Sigmoid colon (tissue), 7 donors: ENCODE results near the gene NOP14. TPM values are rescaled to one million over a fixed set of nuclear protein-coding genes. Genes with fewer than 3 reads are reported as not detected.
"Not testable (repeated sequence)": the region's sequence is repeated elsewhere in the genome, so short reads cannot be mapped to it uniquely, and the experiment has no call there.

Experiments used
- DNase-seq: peaks from one replicate; pipeline ENCODE4 v3.0.0-alpha.2; 2019
- H3K27ac ChIP-seq, 4 donors: fragments of 200-600 bp; sonication (generic); one replicate each; pipeline ENCODE4 v1.5.1; 2016 to 2019; ENCODE audit warnings: mild to moderate bottlenecking in 1 of 4
- H3K27me3 ChIP-seq, 3 donors: fragments of 200-600 bp; sonication (generic); one replicate each; pipeline ENCODE4 v1.5.1; 2019; ENCODE audit warnings: mild to moderate bottlenecking in 1 of 3
- H3K36me3 ChIP-seq, 4 donors: fragments of 200-600 bp; sonication (generic); one replicate each; pipeline ENCODE4 v1.5.1; 2016 to 2019
- H3K4me1 ChIP-seq, 4 donors: fragments of 200-600 bp; sonication (generic); one replicate each; pipeline ENCODE4 v1.5.1; 2017 to 2019
- H3K4me3 ChIP-seq, 4 donors: fragments of 200-600 bp; sonication (generic); one replicate each; pipeline ENCODE4 v1.5.1; 2017 to 2019; ENCODE audit warnings: mild to moderate bottlenecking in 2 of 4, moderate library complexity in 1 of 4
- H3K9me3 ChIP-seq, 4 donors: fragments of 200-600 bp in 3 of 4; sonication (generic) in 3 of 4; one replicate each; pipeline versions ENCODE4 v1.5.1 to v1.6.1; 2013 to 2019
- CTCF ChIP-seq, 4 experiments: fragments of 450-650 bp in 3 of 4; fragments of 200-600 bp in 1 of 4; IDR thresholded peaks; one replicate each; pipeline ENCODE4 v1.5.1; 2016 to 2019; ENCODE audit warnings: antibody characterized with exemption in 4 of 4, mild to moderate bottlenecking in 3 of 4, moderate library complexity in 2 of 4
- EP300 ChIP-seq, 4 donors: sonication (generic); formaldehyde crosslinking; IDR thresholded peaks; one replicate each; pipeline ENCODE4 v1.6.1; 2017; ENCODE audit warnings: antibody characterized with exemption in 4 of 4
- POLR2A ChIP-seq, 2 donors: fragments of 450-650 bp; IDR thresholded peaks; one replicate each; pipeline ENCODE4 v1.6.1; 2016; ENCODE audit warnings: antibody characterized with exemption in 2 of 2, mild to moderate bottlenecking in 2 of 2, moderate library complexity in 2 of 2
- POLR2AphosphoS5 ChIP-seq, 4 donors: sonication (generic); formaldehyde crosslinking; IDR thresholded peaks; one replicate each; pipeline ENCODE4 v1.6.1; 2017; ENCODE audit warnings: antibody characterized with exemption in 4 of 4
- WGBS, 2 donors: extraction: QIAGEN DNeasy Blood & Tissue Kit; methylation state at CpG; one replicate each; pipeline ENCODE4 v1.1.7; 2013; 5-methylcytosine and 5-hydroxymethylcytosine counted together
- intact Hi-C: fragments of 100-400 bp; cut with DNase I; formaldehyde crosslinking; loops from one replicate; pipeline ENCODE4 v1.15.1; 2023
- polyA plus RNA-seq, 3 donors: library from polyadenylated mRNA; stranded (reverse); fragments of 200-250 nt; gene quantifications; one replicate each; pipeline ENCODE4 v1.2.3, GENCODE V29; 2013
- total RNA-seq, 4 donors: library from RNA; depleted of rRNA; stranded (reverse); fragments of >200 nt; gene quantifications; one replicate each; pipeline ENCODE4 v1.1.0, GENCODE V29; 2016
- donor health status: healthy with polysubstance abuse.
- donor health status: Bipolar disorder and iron deficiency.
- donor health status: healthy.

The NOP14 gene
- total and polyA plus RNA-seq, 7 donors, result 10.4 to 26.0 (median 13.9) TPM

DNA sequence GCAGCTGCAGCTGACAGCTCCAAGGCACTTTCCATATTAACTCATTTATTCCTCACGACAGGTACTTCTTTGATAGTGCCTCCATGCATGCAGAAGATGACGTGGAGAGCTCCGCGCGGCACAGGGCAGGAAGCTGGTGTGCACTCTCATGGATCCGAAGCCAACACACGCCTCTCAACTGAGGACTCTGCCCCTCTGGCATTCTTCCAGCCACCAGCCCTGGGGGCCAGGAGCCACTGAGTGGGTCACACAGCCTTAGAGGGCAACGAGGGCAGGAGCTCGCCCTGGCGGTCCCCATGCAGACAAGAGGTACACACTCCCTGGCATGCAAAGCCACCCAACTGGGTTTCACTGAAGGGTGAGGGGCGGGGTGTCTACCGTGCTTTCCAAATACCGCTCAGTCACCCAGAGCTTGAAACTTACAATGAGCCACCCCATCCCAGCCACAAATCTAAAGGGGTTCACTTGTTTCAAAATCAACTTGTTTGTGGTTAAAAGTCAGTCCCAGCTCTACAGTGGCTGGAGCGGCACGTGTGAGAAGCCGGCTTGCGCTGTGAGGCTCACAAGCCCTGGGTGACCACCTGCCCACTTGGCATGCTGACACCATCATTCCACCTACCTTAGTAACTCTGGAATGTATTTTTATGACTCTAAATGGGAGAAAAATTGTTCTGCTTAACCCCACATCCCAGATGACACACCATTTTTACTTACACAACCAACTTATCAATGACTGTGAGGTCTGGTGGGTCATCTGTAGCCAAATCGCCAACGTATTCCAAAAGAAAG lies 16.2 kb downstream of the NOP14 start:
- Histone ChIP-seq H3K36me3 (peaks cover 51 to 100% (median 66%) of the 10 kb centered on the region in 4 donors), H3K27me3 (no peaks in the 10 kb centered on the region), H3K4me3 (no peak overlapping the region), H3K9me3 (no peaks in the 10 kb centered on the region), H3K27ac (no peak overlapping the region), H3K4me1 (no peaks in the 10 kb centered on the region)
- 84 to 94% methylated on average over 19 of the region's 19 CpGs for WGBS, 2 donors
- peak; percentile 64 for DNase-seq
- intact Hi-C loops, result no loop called here
- TF ChIP-seq POLR2AphosphoS5 (IDR thresholded peaks at IDR 0.05), result no peak
- no peak for TF ChIP-seq EP300 (IDR thresholded peaks at IDR 0.05)
- TF ChIP-seq CTCF (IDR thresholded peaks at IDR 0.05), result no peak
- no peak for TF ChIP-seq POLR2A (IDR thresholded peaks at IDR 0.05)

DNA sequence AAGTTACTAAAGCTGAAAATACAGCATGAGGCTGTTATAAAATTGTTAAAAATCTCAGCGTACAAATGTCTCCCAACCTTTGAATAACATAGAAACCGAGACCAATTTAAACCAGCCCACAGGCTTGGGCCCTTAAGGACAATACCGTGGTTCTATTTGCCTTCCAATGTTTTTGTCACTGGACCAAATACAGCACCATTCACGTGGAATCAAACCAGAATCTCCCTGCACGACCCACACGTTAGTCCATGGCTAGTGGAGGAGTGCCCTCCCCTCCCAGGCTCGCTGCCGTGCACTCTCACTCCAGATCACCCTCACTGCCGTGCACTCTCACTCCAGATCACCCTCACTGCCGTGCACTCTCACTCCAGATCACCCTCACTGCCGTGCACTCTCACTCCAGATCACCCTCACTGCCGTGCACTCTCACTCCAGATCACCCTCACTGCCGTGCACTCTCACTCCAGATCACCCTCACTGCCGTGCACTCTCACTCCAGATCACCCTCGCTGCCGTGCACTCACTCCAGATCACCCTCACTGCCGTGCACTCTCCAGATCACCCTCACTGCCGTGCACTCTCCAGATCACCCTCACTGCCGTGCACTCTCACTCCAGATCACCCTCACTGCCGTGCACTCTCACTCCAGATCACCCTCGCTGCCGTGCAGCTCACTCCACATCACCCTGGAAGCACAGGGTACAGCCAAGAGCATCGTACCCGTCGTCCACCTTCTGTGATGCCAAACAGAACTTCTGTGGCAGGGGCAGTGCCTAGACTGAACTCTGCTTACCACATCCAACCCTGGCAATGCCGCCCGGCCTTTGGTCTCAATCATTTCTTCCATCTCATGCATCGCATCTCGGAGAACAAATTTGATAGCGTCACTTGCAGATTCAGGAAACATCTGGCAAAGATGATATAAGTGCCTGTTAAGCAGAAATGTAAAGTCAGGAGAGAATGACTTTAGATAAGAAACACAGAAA lies 17.3 kb downstream of the NOP14 start:
- H3K27me3 ChIP-seq, H3K9me3 ChIP-seq, H3K4me1 ChIP-seq, intact Hi-C loops, H3K27ac ChIP-seq, H3K4me3 ChIP-seq: not testable (repeated sequence)
- peak; percentile 57 for DNase-seq
- H3K36me3 ChIP-seq, result peaks cover 42 to 100% (median 64%) of the 10 kb centered on the region in 4 donors
- 94% methylated on average over 28 of the region's 30 CpGs for WGBS, 2 donors

DNA sequence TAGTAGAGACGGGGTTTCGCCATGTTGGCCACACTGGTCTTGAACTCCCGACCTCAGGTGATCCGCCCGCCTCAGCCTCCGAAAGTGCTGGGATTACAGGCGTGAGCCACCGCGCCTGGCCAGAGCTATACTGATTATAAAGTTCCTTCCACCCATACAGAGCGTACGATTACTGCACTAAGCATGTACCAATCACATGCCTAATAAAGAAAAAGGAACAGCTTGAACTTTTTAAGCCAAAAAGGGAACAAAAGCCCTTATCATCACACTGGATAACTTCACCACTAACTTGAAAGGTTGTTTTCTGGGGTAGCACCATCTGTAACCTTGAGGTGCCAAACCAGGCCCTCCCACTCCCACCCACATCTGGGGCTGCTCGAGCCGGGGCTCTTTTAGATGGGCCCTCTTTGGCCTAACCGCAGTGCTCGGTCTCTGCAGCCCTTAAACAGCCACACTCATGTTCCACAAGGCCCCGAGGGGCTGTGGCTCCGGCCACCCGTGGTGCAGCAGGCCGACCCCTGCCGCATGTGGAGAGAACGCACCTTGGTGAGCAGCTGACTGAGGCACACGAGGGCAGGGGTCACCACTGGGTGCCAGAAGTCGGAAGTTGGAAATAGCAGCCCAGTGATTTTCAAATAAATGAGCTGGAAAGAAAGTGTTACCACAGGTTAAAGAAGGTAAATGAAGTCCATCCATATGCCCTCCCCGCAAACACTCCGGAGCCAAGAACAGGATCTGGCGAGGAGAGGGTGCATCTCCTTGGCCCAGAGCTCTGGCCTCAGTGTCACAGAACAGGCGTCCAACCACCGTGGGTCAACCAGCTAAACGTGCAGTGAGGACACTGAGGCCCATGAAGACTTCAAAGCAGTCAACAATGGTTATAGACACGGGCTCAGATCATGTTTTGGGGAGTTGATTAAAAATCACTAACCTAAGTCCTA lies 18.4 kb downstream of the NOP14 start:
- WGBS, 2 donors, result 90 to 92% methylated on average over 30 of the region's 30 CpGs
- peak; percentile 52 for DNase-seq
- no peaks in the 10 kb centered on the region for H3K9me3 ChIP-seq
- H3K27me3 ChIP-seq, result no peaks in the 10 kb centered on the region
- no peak for TF ChIP-seq EP300 (IDR thresholded peaks at IDR 0.05)
- no peak for TF ChIP-seq CTCF (IDR thresholded peaks at IDR 0.05)
- TF ChIP-seq POLR2A (IDR thresholded peaks at IDR 0.05), result no peak
- no peak for TF ChIP-seq POLR2AphosphoS5 (IDR thresholded peaks at IDR 0.05)
- H3K4me3 ChIP-seq, result no peak overlapping the region
- peaks cover 39 to 100% (median 67%) of the 10 kb centered on the region in 4 donors for H3K36me3 ChIP-seq
- H3K27ac ChIP-seq, result no peak overlapping the region
- intact Hi-C loops, result no loop called here
- H3K4me1 ChIP-seq, result no peaks in the 10 kb centered on the region

DNA sequence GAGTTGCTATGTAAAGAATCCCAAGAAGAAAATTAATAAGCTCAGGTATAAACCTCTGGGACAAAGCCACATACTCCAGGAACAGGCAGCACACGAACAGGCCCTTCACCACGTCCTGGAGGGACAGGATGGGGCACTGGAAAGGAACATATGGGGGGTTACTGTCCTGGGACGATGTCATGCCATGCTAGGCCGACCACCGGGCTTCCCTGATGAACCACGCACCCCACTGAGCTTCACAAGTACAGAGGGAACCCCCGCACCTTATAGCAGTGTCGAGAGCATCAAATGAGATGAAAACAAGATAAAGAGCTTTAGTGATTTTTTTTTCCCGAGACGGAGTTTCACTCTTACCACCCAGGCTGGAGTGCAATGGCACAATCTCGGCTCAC lies 19.1 kb downstream of the NOP14 start:
- Histone ChIP-seq H3K4me3 (no peak overlapping the region), H3K4me1 (no peaks in the 10 kb centered on the region), H3K27ac (no peak overlapping the region), H3K36me3 (peaks cover 41 to 100% (median 68%) of the 10 kb centered on the region in 4 donors), H3K27me3 (no peaks in the 10 kb centered on the region), H3K9me3 (no peaks in the 10 kb centered on the region)
- intact Hi-C loops, result no loop called here
- DNase-seq, result no peak
- 86 to 92% methylated on average over 11 of the region's 11 CpGs for WGBS, 2 donors
- TF ChIP-seq POLR2AphosphoS5 (IDR thresholded peaks at IDR 0.05), result no peak

DNA sequence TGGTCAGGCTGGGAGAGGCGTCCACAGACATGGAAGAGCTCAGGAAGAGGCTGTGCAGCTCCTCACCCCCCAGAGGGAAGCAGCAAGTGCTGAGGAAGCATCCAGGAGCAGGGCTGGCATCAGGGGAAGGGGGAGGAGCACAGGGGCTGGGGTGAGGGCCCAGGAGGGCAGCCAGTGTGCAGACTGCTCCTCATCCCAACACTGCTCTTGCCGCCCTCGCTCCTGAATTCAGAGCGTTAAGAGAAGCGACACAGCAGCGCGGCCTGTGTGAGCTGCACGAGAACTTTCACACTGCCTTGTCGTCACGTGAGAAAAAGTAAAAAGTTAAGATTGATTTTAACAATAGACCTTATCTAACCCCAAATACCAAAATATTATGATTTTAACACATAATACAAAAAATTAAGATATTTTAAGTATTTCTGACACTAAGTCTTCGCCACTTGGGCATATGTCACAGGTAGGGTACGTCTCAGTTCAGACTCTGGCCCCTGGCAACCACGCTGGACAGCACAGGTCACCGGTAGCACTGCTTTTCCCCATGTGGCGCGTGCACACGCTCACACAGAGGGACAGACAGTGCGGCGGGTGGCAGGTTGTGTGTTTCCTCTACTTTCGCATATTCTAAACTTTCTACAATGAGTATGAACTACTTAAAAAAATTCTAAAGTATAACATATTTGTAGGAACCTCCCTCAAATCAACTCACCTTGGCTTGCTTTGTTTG lies 19.7 kb downstream of the NOP14 start:
- intact Hi-C loops, result no loop called here
- Histone ChIP-seq H3K4me1 (no peaks in the 10 kb centered on the region), H3K9me3 (no peaks in the 10 kb centered on the region), H3K36me3 (peaks cover 45 to 100% (median 73%) of the 10 kb centered on the region in 4 donors), H3K4me3 (no peak overlapping the region), H3K27ac (no peak overlapping the region), H3K27me3 (no peaks in the 10 kb centered on the region)
- DNase-seq, result no peak
- no peak for TF ChIP-seq POLR2AphosphoS5 (IDR thresholded peaks at IDR 0.05)
- no peak for TF ChIP-seq CTCF (IDR thresholded peaks at IDR 0.05)
- no peak for TF ChIP-seq POLR2A (IDR thresholded peaks at IDR 0.05)
- TF ChIP-seq EP300 (IDR thresholded peaks at IDR 0.05), result no peak
- 94 to 96% methylated on average over 20 of the region's 20 CpGs for WGBS, 2 donors
